ENCODE measurements around the gene TNFSF9. TPM values are rescaled to one million over a fixed set of nuclear protein-coding genes. Genes with fewer than 3 reads are reported as not detected.

TNFSF9 gene
- total RNA-seq (under 1 TPM in 4 of 9 donors, not detected in 5; 0.21 to 0.77 (median 0.49) TPM), polyA plus RNA-seq (under 1 TPM; 0.08 to 0.11 TPM)
- long read RNA-seq, donor 1 = 0 reads
- long read RNA-seq, donor 2 = 0 reads
- long read RNA-seq, donor 3, partial matches to known transcripts = 0 of 1 reads
- long read RNA-seq, donor 3, other reads (novel, unspliced or antisense) = 0 of 1 reads

- Histone ChIP-seq H3K27ac (peak within 1 kb of the TSS in 10 of 12 donors; percentile 23 to 70 (median 59)), H3K36me3 (no peaks in the 10 kb centered on the region), H3K27me3 (peaks cover 8 to 34% (median 18%) of the 10 kb centered on the region in 9 donors), H3K4me1 (peaks cover 0 to 46% (median 29%) of the 10 kb centered on the region in 12 donors), H3K9me3 (no peaks in the 10 kb centered on the region), H3K4me3 (peak within 1 kb of the TSS; percentile 12 to 72 (median 54))
- TF ChIP-seq POLR2A (IDR thresholded peaks at IDR 0.05) = peak; percentile 30 to 93
- no peak for TF ChIP-seq CTCF (IDR thresholded peaks at IDR 0.05)
- 1% methylated on average over 35 to 44 of the region's 44 CpGs for WGBS, 4 donors
- ATAC-seq (peak; percentile 74 to 93 (median 90)), DNase-seq (peak; percentile 83 to 93 (median 88))
- intact Hi-C loops (cut with DNase I) = no loop called here
Observed at GRCh38 chr19:6530386-6531162, at the start of gene TNFSF9. Gene TNFSF9, plus strand, starts transcription at chr19:6531026. Its CDS starts 11 bp downstream, at chr19:6531037.

- Histone ChIP-seq H3K27me3 (peaks cover under 1 to 38% (median 6%) of the 10 kb centered on the region in 9 donors), H3K4me1 (peaks cover 0 to 9% (median 0%) of the 10 kb centered on the region in 12 donors), H3K36me3 (peaks cover 0 to 4% (median 0%) of the 10 kb centered on the region in 9 donors), H3K4me3 (peak within 1 kb of the TSS in 9 of 12 donors; percentile 10 to 68 (median 32)), H3K9me3 (no peaks in the 10 kb centered on the region), H3K27ac (peak within 1 kb of the TSS in 1 of 12 donors; percentile 88)
- ATAC-seq (peak in 3 of 4 donors; percentile 46 to 73 (median 72)), DNase-seq (peak in 3 of 5 donors; percentile 24 to 75 (median 41))
- TF ChIP-seq CTCF (IDR thresholded peaks at IDR 0.05) (peak in 11 of 12 donors; percentile 26 to 48 (median 42)), POLR2A (IDR thresholded peaks at IDR 0.05) (no peak)
- intact Hi-C loops (cut with DNase I) = no loop called here
- WGBS, 4 donors = 30 to 43% (median 33%) methylated on average over 17 to 24 of the region's 24 CpGs
Observed at GRCh38 chr19:6481541-6482342, 49.1 kb upstream of the TNFSF9 start, which contains the start of gene DENND1C. Gene DENND1C, minus strand, starts transcription at chr19:6481787. Its CDS starts 92 bp downstream, at chr19:6481695.

- WGBS, 4 donors = 90 to 98% (median 95%) methylated on average over 8 of the region's 8 CpGs
- Histone ChIP-seq H3K27me3 (peaks cover 0 to 32% (median 3%) of the 10 kb centered on the region in 9 donors), H3K4me1 (peaks cover 0 to 9% (median 0%) of the 10 kb centered on the region in 12 donors), H3K27ac (peak overlapping the region in 1 of 12 donors; percentile 88), H3K9me3 (no peaks in the 10 kb centered on the region), H3K4me3 (peak overlapping the region in 1 of 12 donors; percentile 68), H3K36me3 (no peaks in the 10 kb centered on the region)
- intact Hi-C loops (cut with DNase I) = no loop called here
- no peak for DNase-seq
- TF ChIP-seq POLR2A (IDR thresholded peaks at IDR 0.05) = no peak
- TF ChIP-seq CTCF (IDR thresholded peaks at IDR 0.05) = peak in 1 of 12 donors; percentile 5
- ATAC-seq = no peak
Observed at GRCh38 chr19:6482343-6482686, 48.5 kb upstream of the TNFSF9 start.

Data from heart left ventricle (tissue), 16 donors.